Measurements from ENCODE around the gene LTBR.

DNA sequence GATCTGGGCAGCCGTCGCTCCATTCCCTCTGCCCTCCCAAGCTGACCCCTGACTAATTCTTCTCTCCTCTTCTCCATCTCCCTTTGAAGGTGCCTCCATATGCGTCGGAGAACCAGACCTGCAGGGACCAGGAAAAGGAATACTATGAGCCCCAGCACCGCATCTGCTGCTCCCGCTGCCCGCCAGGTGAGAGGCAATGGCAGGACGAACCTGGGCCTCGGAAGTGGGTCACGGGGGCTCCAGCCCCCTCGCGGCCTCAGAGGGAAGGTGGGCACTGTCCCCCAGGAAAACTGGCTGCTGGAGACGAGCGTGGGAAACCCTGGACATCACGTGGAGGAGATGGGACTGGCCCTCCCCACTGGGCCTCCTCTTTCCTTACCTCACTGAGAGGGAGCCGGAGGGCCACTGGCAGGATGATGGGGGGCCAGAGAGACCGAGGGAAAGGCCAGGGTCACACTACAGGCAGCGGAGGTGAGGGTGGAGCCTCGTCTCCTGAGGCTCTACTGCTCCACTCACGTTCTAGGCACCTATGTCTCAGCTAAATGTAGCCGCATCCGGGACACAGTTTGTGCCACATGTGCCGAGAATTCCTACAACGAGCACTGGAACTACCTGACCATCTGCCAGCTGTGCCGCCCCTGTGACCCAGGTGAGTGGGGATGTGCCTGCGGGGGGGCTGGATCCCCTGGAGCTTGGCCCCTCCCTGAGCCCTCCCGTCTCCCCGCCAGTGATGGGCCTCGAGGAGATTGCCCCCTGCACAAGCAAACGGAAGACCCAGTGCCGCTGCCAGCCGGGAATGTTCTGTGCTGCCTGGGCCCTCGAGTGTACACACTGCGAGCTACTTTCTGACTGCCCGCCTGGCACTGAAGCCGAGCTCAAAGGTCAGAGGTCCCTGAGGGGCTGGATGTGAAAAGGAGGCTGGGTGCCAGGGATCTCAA, 806 bp downstream of the LTBR start:
- TF ChIP-seq FOXP2 (optimal IDR thresholded peaks at IDR 0.05; ENCODE audit: control extremely low read depth, extremely low read length, insufficient read depth) (no peak), POLR2AphosphoS5 (IDR thresholded peaks at IDR 0.05; ENCODE audit: borderline replicate concordance, low read depth, low read length) (no peak), EZH2 (IDR thresholded peaks at IDR 0.05) (no peak)

Data from SK-N-MC (cell line).